Epithelial cell of esophagus (primary cell): ENCODE measurements around the gene PIK3C3.

Source experiments
- DNase-seq: peaks from one replicate; pipeline ENCODE4 v3.0.0; 2010; ENCODE audit warnings: low read depth
- H3K4me3 ChIP-seq: 2 replicates; pipeline ENCODE4 v1.5.1; 2011; ENCODE audit warnings: mild to moderate bottlenecking, low read length, control low read depth
- CTCF ChIP-seq: IDR thresholded peaks from 2 replicates; pipeline ENCODE4 v1.5.1; 2011; ENCODE audit warnings: low read depth, mild to moderate bottlenecking, low read length, control low read depth, inconsistent platforms; ENCODE audit not compliant: insufficient read depth; ENCODE audit errors: missing control alignments

The PIK3C3 gene

GRCh38 chr18:41939326-41939725 is 15.7 kb upstream of the PIK3C3 start:
- DNase-seq: peak; percentile 14
- no peak overlapping the region for H3K4me3 ChIP-seq
- TF ChIP-seq CTCF: no peak

GRCh38 chr18:41940506-41941215 is 14.4 kb upstream of the PIK3C3 start:
- H3K4me3 ChIP-seq: no peak overlapping the region
- DNase-seq: peak; percentile 80
- no peak for TF ChIP-seq CTCF

- TF ChIP-seq CTCF: no peak
Observed at GRCh38 chr18:41942254-41942653, 12.8 kb upstream of the PIK3C3 start.

GRCh38 chr18:41948544-41949110 is 6.4 kb upstream of the PIK3C3 start:
- no peak overlapping the region for H3K4me3 ChIP-seq
- no peak for TF ChIP-seq CTCF
- no peak for DNase-seq

More at GRCh38 chr18:41942254-41942653, 12.8 kb upstream of the PIK3C3 start:
- no peak overlapping the region for H3K4me3 ChIP-seq
- no peak for DNase-seq

- no peak for TF ChIP-seq CTCF
- H3K4me3 ChIP-seq: no peak overlapping the region
- no peak for DNase-seq
Observed at GRCh38 chr18:41949206-41949920, 5.7 kb upstream of the PIK3C3 start.

GRCh38 chr18:41955688-41956087 is 654 bp downstream of the PIK3C3 start:
- DNase-seq: peak; percentile 10
- no peak for TF ChIP-seq CTCF
- peak overlapping the region; percentile 90 for H3K4me3 ChIP-seq

- DNase-seq: no peak
- no peak for TF ChIP-seq CTCF
- H3K4me3 ChIP-seq: no peak overlapping the region
Observed at GRCh38 chr18:41959045-41959444, 4.0 kb downstream of the PIK3C3 start.
